MM.1S (cell line): ENCODE data around the gene TIMD4.
A peak's percentile ranks its signal among the peaks of the same experiment; 100 is the strongest.

Source experiments
- DNase-seq: peaks from one replicate; pipeline ENCODE4 v3.0.0-alpha.2; 2015
- H2AFZ ChIP-seq: fragments of 300-600 bp; sonication (generic); 2 replicates; pipeline ENCODE4 v1.6.0; 2016; ENCODE audit warnings: antibody characterized with exemption, low read length
- H3F3A ChIP-seq: fragments of 300-600 bp; sonication (generic); 2 replicates; pipeline ENCODE4 v1.6.1; 2016; ENCODE audit warnings: mild to moderate bottlenecking, antibody characterized with exemption, low read length, moderate library complexity, mixed read lengths; ENCODE audit not compliant: insufficient read depth
- H3K27ac ChIP-seq: fragments of 300-600 bp; sonication (generic); 2 replicates; pipeline ENCODE4 v1.5.1; 2016; ENCODE audit warnings: mild to moderate bottlenecking, low read length
- H3K27me3 ChIP-seq: fragments of 300-600 bp; sonication (generic); replicated peaks from 2 replicates; pipeline ENCODE4 v1.6.0; 2016; ENCODE audit warnings: low read length; ENCODE audit not compliant: insufficient read depth
- H3K36me3 ChIP-seq: fragments of 300-600 bp; sonication (generic); replicated peaks from 2 replicates; pipeline ENCODE4 v1.6.1; 2016; ENCODE audit warnings: mild to moderate bottlenecking, low read length, mixed read lengths; ENCODE audit not compliant: insufficient read depth
- H3K4me1 ChIP-seq: fragments of 300-600 bp; sonication (generic); 2 replicates; pipeline ENCODE4 v1.6.1; 2016; ENCODE audit warnings: low read length, mixed read lengths
- H3K4me2 ChIP-seq: fragments of 300-600 bp; sonication (generic); 2 replicates; pipeline ENCODE4 v1.6.0; 2016; ENCODE audit warnings: low read depth, low read length
- H3K4me3 ChIP-seq: fragments of 300-600 bp; sonication (generic); 2 replicates; pipeline ENCODE4 v1.5.1; 2016; ENCODE audit warnings: low read length, mixed read lengths
- H3K79me2 ChIP-seq: fragments of 300-600 bp; sonication (generic); 2 replicates; pipeline ENCODE4 v1.6.1; 2016; ENCODE audit warnings: mixed run types, low read length, mixed read lengths
- H3K9ac ChIP-seq: fragments of 300-600 bp; sonication (generic); 2 replicates; pipeline ENCODE4 v1.6.1; 2016; ENCODE audit warnings: low read length, mixed read lengths
- H3K9me2 ChIP-seq: fragments of 300-600 bp; sonication (generic); replicated peaks from 2 replicates; pipeline ENCODE4 v1.6.1; 2016; ENCODE audit warnings: mild to moderate bottlenecking, low read length, mixed read lengths; ENCODE audit not compliant: insufficient read depth
- H3K9me3 ChIP-seq: fragments of 300-600 bp; sonication (generic); replicated peaks from 2 replicates; pipeline ENCODE4 v1.6.1; 2016; ENCODE audit warnings: mild to moderate bottlenecking, low read length, mixed read lengths; ENCODE audit not compliant: insufficient read depth
- H4K20me1 ChIP-seq: fragments of 300-600 bp; sonication (generic); 2 replicates; pipeline ENCODE4 v1.6.1; 2016; ENCODE audit warnings: mild to moderate bottlenecking, low read length, moderate library complexity, mixed read lengths; ENCODE audit not compliant: insufficient read depth
- EZH2 ChIP-seq: fragments of 300-600 bp; sonication (generic); optimal IDR thresholded peaks from 2 replicates; pipeline ENCODE3; 2017; ENCODE audit warnings: low read depth, mild to moderate bottlenecking, antibody characterized with exemption, low read length, mixed read lengths
- EZH2phosphoT487 ChIP-seq: fragments of 300-600 bp; sonication (generic); IDR thresholded peaks from 2 replicates; pipeline ENCODE4 v1.6.1; 2018; ENCODE audit warnings: antibody characterized with exemption, low read length
- TF ChIP-seq, protein P1 (sequence below): fragments of 300-600 bp; sonication (generic); IDR thresholded peaks from 2 replicates; pipeline ENCODE4 v1.5.1; 2016; ENCODE audit warnings: antibody characterized with exemption, low read length, mixed read lengths

The TIMD4 gene

DNA sequence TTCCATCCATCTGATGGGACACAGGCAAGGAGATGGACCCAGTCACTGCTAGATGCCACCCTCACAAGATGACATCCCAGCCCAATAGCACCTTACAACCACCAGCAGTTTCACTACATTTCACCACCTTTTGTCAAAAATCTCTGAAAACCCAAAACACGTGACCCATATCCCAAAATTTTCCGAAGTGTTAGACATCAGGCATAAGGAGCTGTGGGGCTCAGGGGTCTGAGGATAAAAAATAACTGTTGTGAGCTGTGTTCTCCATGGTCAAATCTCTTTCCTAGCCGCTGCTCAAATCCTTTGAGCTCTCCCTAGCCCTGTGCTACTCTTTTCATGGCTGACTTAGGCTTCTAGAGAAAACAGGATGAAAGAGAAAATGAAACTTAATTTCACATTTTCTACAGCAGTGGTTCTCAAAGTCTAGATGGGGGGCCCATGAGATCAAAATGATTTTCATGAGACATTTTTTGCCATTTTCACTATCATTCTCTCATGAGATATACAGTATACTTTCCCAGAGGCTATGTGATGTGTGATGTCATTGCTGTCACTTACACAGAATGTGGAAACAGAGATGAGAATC is 40.7 kb downstream of the TIMD4 start:
- Histone ChIP-seq H3K9ac (no peak overlapping the region), H3K9me3 (no peaks in the 10 kb centered on the region), H4K20me1 (no peaks in the 10 kb centered on the region), H3K9me2 (no peaks in the 10 kb centered on the region), H3K36me3 (no peaks in the 10 kb centered on the region), H3K4me2 (peak overlapping the region; percentile 39), H3K4me3 (no peak overlapping the region), H2AFZ (peak overlapping the region; percentile 12), H3K4me1 (peaks cover 38% of the 10 kb centered on the region), H3K27ac (peak overlapping the region; percentile 35; the same call in 1 of the 2 replicates), H3F3A (peaks cover 7% of the 10 kb centered on the region), H3K27me3 (no peaks in the 10 kb centered on the region), H3K79me2 (no peaks in the 10 kb centered on the region)
- TF ChIP-seq, protein P1, sequence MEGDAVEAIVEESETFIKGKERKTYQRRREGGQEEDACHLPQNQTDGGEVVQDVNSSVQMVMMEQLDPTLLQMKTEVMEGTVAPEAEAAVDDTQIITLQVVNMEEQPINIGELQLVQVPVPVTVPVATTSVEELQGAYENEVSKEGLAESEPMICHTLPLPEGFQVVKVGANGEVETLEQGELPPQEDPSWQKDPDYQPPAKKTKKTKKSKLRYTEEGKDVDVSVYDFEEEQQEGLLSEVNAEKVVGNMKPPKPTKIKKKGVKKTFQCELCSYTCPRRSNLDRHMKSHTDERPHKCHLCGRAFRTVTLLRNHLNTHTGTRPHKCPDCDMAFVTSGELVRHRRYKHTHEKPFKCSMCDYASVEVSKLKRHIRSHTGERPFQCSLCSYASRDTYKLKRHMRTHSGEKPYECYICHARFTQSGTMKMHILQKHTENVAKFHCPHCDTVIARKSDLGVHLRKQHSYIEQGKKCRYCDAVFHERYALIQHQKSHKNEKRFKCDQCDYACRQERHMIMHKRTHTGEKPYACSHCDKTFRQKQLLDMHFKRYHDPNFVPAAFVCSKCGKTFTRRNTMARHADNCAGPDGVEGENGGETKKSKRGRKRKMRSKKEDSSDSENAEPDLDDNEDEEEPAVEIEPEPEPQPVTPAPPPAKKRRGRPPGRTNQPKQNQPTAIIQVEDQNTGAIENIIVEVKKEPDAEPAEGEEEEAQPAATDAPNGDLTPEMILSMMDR = no peak
- DNase-seq = peak; percentile 74

DNA sequence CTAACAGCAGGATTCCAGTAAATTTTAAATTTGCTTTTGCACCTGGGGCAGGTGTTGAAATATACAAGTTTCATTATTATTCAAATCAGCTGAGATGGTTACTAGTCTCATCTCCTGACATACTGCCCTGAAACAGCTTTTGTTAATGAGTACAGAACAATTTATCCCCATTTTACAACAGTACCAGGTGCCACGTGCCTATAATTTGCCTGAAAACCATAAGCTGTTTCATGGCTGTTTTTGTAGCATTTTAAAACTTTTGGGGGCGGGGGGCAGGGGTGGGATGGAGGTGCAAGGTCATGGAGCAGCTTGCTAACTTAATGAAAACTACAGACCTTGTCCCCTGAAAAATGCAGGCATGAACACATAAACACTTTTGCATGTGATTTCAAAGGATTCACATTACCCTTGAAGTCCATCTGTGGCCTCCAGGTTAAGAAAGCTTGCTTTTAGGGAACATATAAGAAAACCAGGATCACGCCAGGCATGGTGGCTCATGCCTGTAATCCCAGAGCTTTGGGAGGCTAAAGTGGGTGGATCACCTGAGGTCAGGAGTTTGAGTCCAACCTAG is 42.1 kb downstream of the TIMD4 start:
- Histone ChIP-seq H4K20me1 (no peaks in the 10 kb centered on the region), H3K9me3 (no peaks in the 10 kb centered on the region), H3K9ac (no peak overlapping the region), H3F3A (peaks cover 3% of the 10 kb centered on the region; the same call in 1 of the 2 replicates), H3K27ac (no peak overlapping the region; the same call in 1 of the 2 replicates), H3K4me2 (no peak overlapping the region), H3K4me3 (no peak overlapping the region), H3K4me1 (peaks cover 27% of the 10 kb centered on the region), H3K36me3 (no peaks in the 10 kb centered on the region), H3K27me3 (no peaks in the 10 kb centered on the region), H3K79me2 (no peaks in the 10 kb centered on the region), H2AFZ (no peak overlapping the region), H3K9me2 (no peaks in the 10 kb centered on the region)
- TF ChIP-seq EZH2phosphoT487 (no peak), EZH2 (no peak)
- TF ChIP-seq, protein P1 = no peak
- DNase-seq = no peak

DNA sequence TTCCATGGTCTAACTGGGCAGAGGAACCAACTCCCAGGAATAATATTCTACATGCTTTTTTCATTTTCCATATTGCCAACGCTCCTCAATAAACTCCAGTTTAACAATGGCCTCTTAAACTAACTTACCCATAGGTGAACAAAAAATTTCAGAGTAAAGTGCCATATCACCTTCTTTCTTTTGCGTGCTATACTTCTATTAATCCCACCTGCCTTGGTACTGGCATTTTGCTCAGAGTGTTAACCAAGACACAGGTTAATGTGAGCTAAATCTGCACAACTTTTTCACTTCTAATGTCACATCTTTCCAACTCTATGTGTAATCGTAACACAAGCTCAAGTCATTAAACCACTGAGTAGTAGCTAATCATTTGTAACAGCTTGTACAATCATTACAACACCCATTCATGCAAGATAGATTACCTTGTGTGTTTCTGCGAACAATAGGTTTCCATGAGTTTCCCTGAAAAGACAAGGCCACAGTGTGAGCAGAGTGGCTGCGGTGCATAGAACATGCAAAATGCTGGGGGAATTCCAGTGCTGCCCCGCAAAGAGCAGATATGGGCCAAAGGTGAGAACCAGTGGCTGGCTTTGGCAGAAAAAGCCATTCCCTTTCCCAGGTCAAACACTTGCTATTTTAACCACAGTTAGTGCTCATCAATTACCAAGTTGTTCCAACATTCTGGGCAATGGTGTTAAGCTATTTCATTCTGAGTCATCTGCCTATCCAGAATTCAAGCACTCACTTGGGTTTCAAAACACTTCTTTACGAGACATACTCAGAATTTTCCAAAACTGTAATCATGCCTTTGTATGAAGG is 42.8 kb downstream of the TIMD4 start:
- DNase-seq = no peak
- Histone ChIP-seq H3K9me2 (no peaks in the 10 kb centered on the region), H3F3A (peaks cover 3% of the 10 kb centered on the region; the same call in 1 of the 2 replicates), H3K4me1 (peaks cover 26% of the 10 kb centered on the region), H3K9me3 (no peaks in the 10 kb centered on the region), H3K79me2 (no peaks in the 10 kb centered on the region), H3K4me3 (no peak overlapping the region), H4K20me1 (no peaks in the 10 kb centered on the region), H3K27ac (no peak overlapping the region; the same call in 1 of the 2 replicates), H3K9ac (no peak overlapping the region), H3K4me2 (no peak overlapping the region), H3K36me3 (no peaks in the 10 kb centered on the region), H3K27me3 (no peaks in the 10 kb centered on the region), H2AFZ (no peak overlapping the region)
- TF ChIP-seq, protein P1 = no peak
- TF ChIP-seq EZH2 (no peak), EZH2phosphoT487 (no peak)
